NOMO-1 treated with DMSO at 0.1 percent for 48 hours (cell line): ENCODE data around the gene SMARCAL1.

Experiments used
- DNase-seq: peaks from one replicate; lab custom pipeline; 2025; ENCODE audit not compliant: unreplicated experiment; lab: John Stamatoyannopoulos, UW

SMARCAL1 gene

DNA sequence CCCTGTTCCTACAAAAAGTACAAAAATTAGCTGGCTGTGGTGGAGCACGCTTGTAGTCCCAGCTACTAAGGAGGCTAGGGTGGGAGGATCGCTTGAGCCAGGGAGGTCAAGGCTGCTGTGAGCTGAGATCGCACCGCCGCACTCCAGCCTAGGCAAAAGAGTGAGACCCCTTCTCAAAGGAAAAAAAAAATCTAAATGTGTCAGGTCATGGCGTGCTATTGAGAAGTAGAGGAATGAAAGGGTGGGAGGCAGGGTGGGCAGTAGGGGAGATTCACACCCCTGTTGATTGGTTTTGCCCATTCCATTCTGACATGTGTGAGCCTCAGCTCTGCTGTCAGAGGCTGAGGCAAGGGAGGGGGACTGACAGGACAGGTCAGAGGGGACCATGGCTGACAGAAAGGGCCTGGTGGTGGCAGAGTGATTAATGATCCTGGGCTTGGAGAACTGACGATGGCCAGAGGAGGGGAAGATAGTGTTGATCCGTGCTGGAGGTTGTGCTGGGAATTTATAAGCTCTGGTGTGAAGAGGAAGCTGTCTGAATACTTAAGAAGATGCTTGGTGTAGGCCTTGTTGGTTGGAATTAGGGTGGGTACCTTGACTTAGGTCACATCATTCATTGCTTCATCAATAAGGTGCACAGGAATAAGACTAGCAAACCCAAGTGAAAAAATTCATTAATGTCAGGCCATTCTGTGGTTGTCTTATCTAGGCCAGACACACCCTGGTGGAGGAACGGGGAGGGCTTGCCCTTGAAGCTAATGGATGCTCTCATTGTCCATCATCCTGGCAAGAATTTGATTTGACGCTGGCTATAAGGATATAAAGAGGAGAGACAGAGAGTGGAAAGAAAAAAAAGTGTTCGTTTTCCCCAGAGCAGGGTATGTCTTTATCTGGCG lies 19.1 kb upstream of the SMARCAL1 start:
- DNase-seq, result no peak

DNA sequence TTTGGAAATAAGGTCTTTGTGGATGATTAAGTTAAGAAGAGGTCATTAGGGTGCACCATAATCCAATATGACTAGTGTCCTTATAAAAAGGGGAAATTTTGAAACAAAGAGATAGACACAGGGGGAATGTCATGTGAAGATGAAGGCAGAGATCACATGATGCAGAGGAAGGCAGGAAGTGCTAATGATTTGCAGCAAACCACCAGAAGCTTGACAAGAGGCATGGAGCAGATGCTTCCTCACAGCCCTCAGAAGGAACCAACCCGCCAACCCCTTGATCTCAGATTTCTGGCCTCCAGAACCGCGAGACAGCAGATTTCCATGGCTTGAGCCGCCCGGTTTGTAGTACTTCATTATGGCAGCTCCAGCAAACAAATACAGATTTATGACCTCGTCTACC lies 17.4 kb upstream of the SMARCAL1 start:
- no peak for DNase-seq

DNA sequence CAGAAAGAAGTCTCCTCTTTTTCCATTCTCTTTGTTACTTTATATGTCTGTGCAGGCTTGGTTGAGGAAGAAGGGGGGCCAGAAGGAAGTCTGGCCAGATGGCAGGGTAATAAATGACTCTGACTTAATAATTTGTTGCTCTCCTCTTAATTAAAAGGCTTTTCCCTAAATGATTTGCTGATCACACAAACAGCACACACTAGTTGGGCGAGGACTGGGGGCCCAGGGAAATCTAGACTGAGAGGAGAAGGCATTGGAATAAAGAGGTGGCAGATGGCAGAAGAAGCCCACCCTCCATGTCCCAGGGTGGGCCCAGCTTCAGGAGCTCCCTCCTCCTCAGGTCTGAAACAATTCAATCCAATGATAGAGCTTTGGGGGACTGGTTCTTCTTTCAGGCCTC lies 12.7 kb upstream of the SMARCAL1 start:
- DNase-seq, result no peak

DNA sequence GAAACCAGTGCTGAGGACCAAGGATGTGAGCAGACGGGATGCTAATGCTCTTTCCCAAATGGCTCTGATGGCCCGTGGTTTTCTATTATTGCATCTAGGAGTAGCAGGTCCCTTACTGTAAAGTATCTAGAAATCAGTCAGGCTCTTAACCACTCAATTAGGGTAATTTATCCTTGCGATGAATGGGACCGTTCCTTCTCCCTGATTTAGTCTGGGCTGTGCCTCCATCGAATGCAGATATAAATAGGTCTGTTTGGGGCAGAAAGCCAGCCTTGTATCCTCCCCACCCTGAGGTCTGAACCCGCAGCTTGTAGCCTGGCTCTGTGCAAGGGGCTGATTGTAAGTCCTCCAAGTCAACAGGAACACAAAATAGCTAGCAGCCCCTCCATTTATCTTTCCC lies 9.5 kb upstream of the SMARCAL1 start:
- no peak for DNase-seq

DNA sequence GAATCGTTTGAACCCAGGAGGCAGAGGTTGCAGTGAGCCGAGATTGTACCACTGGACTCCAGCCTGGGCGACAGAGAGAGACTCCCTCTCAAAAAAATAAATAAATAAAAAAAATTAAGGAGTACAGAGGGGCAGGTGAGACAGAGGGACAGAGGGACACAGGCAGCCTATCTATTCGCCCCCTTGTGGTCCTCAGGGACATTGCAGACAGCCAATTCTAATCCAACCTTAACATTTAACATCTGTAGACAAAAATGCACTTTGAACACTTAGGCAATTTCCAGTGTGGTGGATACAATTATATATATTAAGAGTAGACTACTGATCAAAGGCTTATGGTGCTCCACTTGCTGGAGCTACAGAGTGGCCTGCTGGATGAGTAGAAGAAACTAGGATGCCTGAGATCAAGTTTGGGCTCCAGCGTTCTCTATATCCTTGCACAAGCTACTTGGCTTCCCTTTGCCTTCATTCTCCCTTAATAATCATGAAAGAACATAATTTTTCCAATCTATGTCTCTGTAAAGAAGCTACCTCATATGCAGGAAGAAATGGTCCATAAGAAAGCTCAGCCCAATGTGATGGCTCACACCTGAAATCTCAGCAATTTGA lies 8.2 kb upstream of the SMARCAL1 start:
- DNase-seq, result peak; percentile 22

DNA sequence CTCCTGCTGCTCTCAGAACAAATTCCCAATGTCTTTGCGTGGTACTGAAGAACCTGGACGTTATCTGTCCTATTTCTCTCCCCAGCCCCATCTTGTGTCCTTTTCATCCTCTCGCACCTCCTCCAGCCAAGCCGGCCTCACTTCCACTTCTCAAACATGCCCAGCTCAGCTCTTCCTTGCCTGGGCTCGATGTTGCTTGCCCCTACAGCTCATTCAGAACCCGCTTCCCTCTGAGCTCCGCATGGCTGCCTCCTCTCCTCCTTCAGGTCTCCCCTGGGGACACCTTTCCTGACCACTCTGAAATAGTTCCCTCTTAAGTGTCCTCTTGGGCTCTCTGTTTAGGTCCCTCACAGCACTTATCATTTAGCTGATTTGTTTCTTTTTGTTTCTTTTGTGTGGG lies 6.7 kb upstream of the SMARCAL1 start:
- DNase-seq, result no peak

DNA sequence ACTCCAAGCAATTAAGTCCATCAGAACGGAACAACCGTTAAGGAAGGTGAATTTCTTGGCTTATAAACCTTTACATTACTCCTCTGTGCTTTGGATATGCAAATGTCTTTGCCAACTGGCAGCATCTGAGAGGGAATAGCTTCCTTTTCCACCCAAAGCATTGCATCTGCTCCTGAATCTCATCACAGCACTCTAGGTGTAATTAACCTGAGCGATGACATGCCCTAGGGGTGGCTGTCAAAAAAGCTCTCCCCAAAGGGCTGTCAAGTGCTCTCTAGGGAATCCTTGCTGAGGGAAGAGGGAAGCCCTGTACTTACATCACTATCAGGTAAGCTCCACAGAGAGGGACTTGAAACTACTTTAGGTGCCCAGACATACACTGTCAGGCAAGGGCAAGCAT lies 5.5 kb upstream of the SMARCAL1 start:
- no peak for DNase-seq

DNA sequence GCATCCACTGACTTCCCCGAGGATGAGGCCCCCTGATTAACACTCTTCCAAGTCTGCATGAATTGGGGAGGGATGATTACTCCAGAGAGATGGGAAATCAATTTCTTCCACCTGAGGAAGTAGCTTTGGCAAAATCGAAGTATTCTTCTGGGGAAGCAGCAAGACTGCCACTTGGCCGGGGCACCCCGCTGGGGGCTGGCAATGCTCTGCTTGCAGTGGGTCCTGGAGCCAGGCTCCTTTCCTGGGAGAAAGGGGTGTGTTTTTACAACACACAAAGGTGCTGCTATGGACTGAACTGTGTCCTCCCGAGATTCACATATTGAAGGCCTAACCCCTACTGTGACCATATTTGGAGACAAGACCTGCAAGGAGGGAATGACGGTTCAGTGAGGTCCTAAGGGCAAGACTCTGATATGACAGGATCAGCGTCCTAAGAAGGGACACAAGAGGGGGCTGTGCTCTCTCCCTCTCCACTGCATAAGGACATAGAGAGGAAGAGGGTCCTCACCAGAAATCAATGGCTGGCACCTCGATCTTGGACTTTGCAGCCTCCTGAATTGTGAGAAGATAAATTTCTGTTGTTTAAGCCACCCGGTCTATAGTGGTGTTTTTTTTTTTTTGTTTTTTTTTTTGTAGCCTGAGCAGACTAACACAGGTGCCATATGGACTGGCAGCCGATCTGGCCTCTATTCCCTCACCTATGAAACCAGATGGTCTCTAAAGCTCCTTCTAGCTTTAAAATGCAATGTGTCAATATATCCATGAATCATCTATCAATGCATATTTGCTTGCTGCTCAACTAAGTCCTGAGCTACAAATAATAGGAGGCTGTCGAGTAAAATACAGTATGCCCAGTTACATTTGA lies 3.6 kb upstream of the SMARCAL1 start:
- no peak for DNase-seq

DNA sequence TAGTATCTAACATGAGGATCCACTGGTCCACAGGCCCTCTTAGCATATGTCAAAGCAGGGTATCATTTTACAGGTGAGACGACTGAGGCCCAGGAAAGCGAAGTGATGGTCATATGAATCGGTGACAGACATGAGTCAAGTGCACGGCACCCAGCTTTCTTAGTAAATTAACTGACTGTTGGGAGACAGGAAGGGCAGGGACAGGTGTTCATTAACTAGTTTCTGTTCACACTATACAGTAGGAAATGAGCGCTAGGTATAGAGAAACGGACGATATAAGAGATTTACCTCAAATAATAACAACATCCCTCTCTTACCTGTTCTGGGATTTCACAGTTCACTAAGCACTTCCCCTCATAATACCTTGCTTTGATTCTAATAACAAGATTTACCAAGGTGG lies 1.7 kb upstream of the SMARCAL1 start:
- DNase-seq, result no peak

DNA sequence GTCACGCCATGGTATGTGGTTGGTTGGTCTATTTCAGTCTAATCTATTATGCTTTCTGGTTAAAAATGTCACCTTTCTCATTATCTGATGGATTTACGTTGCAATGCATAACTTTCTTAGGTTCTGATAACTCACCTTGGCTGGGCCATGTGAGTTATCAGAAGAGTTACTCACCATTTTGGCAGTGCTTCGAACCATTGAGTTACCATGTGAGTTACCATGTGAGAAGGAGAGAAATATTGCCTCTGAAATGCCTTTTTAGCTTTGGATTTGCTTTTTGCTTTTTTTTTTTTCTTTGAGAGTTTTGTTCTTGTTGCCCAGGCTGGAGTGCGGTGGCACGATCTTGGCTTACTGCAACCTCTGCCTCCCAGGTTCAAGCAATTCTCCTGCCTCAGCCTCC lies 1.6 kb downstream of the SMARCAL1 start:
- DNase-seq, result no peak

DNA sequence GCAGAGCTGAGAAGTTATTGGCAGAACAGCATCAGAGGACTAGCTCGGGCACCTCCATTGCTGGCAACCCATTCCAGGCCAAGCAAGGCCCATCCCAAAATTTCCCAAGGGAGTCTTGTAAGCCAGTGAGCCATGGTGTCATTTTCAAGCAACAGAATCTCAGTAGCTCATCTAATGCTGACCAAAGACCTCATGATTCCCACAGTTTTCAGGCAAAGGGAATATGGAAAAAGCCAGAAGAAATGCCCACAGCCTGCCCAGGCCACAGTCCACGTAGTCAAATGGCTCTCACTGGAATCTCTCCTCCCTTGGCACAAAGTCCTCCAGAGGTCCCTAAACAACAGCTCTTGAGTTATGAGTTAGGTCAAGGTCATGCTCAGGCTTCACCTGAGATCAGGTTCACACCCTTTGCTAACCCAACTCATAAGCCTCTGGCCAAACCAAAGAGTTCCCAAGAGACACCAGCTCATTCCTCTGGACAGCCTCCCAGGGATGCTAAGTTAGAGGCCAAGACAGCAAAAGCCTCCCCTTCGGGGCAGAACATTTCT lies 2.6 kb downstream of the SMARCAL1 start:
- DNase-seq, result no peak

DNA sequence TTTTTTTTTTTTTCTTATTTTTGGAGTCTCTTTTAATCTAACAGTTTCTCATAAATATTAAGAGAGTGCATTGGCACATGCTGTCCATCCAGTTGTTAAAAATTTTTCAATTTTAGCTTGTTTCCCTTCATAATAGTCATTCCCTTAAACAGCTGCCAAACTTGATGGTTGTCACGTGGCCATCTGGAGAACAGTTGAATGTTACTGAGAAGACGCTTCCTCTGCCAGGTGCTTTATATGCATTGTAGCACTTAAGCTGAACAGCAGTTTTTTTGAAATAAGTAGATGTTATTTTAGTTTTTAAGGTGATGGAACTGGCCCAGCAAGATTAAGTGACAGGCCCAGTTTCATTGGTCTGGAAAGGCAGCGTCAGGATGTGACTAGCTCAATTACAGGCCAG lies 3.3 kb downstream of the SMARCAL1 start:
- DNase-seq, result no peak

DNA sequence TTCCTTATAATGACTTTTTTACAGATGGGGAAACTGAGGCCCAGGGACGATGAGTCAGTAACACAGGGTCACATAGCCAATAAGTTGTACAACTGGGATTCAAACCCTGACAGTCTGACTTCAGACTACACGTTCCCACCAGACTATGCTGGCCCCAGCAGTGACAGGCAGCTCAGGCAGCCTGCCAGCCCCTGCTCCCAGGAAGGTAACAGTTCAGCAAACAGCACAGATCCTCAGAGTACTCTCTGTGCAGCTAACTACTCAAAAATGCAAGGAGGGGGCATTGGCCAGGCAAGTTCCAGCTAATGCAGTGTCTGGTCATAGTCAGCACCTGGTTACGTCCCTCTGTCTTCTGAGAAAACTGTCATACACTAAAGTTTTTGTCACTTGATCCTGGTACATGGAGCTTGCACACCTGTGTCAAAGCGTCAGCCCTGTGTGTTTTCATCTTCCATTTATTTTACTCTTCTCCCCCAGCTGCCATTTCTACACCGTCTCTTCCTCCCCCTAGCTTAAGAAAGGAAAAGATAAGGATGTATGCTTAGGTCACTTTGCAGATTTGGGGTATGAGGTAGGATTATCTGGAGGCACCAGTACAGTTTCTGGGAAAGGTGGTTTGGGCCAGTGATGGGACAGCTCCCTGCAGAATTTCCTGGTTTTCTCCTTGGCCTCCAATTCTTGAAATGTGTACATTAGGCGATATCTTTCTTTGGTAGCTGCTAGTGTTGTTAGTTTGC lies 4.5 kb downstream of the SMARCAL1 start:
- DNase-seq, result no peak

DNA sequence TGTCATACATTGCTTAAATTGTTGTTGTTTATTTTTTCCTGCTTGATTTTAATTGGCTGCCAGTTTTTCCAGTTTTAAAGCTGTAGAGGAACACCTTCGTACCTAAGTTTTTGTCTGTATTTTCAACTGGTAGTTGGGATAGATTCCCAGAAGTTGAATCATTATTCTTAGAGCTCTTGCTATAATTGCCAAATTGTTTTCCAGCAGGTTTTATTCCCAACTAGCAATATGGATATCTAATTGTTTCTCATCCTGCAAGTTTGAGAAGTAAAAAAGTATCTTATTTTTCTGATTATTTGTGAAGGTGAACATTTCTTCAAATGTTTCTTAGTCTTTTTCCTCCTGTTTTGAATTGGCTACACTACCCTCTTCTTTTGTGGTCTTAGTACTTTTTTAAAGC lies 6.7 kb downstream of the SMARCAL1 start:
- DNase-seq, result no peak

DNA sequence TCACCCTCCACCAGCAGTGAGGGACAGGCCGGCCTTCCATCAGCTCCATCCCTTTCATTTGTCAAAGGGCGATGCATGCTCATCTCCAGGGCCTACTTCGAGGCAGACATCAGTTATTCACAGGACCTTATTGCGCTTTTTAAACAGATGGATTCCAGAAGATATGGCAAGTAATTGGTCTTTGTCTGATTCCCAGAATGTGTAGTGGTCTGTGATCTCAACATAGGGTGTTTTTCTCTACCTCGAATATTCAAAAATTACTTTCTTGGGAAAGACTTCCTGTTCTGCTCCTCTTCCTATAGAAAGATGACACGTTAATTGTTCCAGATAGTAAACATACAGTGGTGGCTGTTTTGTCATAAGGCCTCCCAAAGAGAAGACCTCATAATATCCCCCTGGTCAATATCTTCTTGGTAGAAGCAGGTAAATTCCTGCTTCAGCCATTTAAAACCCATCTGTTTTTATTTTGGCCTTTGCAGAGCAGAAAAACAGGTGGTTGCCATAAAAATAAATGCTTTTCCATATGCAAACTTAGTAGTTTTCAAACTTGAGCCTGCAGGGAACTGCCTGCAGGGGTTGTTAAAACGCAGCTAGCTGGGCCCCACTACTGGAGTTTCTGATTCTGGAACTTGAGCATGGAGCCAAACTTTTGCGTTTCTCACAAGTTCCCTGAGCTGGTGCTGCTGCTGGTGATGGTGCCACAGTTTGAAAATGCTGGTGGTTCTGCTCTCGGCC lies 8.2 kb downstream of the SMARCAL1 start:
- DNase-seq, result no peak

DNA sequence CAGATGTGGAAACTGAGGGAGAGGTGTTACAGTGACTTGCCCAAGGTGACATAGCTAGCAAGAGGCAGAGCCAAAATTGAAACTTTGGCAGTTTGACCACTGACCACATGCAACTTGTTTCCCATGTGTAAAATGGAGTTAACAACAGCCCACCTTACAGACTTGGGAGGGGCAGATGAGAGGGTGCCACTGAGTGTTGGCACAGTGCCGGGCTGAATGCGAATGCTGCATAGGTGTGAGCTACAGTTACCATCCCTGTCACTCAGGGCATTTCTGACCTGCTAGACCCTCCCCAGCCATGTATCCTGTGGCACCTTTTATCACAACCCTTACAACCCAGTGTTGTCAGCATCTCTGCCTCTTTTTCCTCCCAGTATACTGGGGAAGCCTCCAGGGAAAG lies 10.8 kb downstream of the SMARCAL1 start:
- DNase-seq, result no peak

DNA sequence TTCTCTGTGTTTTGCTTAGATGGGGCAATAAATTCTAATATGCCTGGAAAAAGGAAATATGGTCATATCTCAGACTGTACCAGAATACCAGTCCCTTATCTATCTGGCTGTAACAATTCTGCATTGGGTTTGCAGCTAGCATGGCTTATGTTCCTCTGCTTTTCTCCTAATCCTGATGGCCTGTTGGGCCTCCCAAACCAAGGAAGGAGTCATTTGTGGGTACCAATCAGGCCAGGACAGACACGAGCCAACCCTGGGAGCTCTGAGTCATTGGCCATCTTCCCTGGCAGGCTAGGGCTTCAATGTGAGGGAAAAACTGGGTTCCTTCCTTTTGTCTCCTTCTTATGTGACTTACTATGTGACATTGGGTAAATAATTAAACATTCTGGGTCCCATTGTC lies 12.0 kb downstream of the SMARCAL1 start:
- DNase-seq, result no peak

DNA sequence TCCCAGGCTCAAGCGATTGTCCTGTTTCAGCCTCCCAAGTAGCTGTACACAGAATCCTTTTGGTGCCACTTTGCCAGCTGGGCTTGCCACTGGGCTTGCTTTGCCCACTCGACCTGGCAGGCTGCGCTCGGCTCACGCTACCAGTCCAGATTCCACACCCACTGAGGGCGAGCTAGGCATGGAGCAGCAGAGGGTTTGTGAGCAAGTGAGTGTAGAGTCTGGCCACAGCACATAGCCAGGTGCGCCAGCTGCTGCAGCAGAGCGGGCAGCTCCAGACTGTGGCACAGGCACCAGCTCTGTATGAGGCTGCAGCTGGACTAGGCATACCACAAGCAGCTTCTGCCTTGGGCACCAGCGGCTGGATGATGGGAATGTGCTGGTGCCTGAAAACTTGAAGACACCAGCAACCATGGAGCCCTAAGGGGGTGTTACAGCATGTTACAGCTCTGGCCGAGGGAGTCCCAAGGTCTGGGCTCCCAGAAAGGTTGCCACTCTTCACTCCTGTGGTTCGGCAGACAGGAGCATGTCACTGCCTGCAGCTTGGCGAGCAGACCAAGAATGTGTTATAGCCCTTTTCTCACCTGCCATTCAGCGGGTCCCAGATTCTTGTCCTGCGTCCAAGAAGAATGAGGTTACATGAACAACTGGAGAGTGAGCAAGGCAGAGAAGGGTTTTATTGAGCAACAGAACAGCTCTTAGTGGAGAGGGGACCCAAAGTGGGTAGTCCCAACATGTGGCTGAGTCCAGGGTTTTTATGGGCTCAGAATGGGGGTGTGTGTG lies 12.9 kb downstream of the SMARCAL1 start:
- no peak for DNase-seq

DNA sequence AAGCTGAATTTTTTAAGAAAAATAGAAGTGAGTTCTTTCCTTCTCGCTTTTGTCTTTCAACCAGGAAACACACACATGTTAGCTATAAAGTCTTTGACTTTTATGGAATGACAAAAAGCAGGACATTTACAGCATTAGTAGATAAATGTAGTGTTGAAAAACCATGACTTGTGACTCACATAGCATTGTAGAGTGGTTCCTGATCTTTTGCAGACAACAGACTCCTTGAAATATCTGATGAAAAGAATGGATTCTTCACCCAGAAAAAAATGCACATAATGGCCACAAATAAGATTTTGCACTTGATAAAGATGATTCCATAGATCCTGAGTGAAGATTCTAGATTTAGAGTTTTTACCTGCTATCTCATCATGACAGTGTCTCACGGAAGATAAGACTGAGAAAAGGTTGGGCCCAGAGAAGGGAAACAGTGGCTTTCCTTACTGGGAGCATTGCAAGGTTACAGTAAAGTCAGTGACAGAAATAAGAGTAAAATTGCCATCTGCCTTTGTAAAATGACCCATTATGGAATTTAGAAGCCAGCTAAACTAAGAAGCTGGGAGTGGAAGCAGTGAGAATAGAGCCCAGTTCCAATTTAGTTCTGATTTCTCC lies 14.0 kb downstream of the SMARCAL1 start:
- DNase-seq, result no peak
